ENCODE results near the gene RGS19. TPM values are rescaled to one million over a fixed set of nuclear protein-coding genes. Genes with fewer than 3 reads are reported as not detected.

Gene RGS19
- total and polyA plus RNA-seq, 9 donors, result 4.9 to 10.4 (median 7.2) TPM

DNA sequence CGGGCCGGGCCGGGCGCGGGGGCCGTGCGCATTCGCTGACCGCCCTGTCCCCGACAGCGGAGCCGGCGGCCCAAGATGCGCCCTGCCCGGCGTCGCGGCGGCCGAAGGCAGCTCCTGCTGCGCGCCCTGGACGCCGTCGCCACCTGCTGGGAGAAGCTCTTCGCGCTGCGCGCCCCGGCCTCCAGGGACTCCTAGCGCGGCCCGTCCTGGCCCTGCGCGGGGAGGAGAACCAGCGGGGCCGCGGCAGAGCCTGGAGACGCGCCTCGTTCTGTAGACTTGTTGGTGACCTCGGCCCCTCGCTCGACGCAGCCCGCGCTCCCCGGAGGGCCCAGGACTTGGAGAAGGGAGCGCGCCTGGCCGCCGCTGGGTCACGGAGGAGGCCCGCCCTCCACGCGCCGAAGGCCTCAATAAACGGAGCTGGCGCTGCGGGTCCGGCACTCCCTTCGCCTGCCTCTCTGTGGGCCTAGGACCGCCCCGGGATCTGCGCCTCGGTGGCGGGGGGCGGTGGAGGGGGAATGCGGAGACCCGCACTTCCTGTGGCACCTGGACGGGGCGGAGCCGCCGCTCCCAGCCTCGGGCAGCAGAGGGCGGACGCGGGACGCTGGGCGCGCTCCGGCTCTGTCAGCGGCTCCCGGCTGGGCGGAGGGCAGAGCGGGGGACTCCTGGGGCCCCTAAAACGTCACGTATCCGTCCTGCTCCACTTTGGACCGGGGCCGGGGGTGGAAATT lies 40.6 kb downstream of the RGS19 start:
- Histone ChIP-seq H3K36me3 (ENCODE audit: control insufficient read depth, insufficient read depth, low read length) (peaks cover 14% of the 10 kb centered on the region), H3K27ac (ENCODE audit: low read length) (peak overlapping the region; percentile 65), H3K4me1 (ENCODE audit: control insufficient read depth, insufficient read depth, low read length) (peaks cover 46% of the 10 kb centered on the region), H3K27me3 (ENCODE audit: control insufficient read depth, insufficient read depth, low read length) (peaks cover 74% of the 10 kb centered on the region), H3K9me3 (replicated peaks; ENCODE audit: control insufficient read depth, low read depth, low read length) (no peaks in the 10 kb centered on the region), H3K4me3 (ENCODE audit: low read length) (peak overlapping the region; percentile 32)
- under 1% methylated on average over 82 of the region's 91 CpGs for WGBS (ENCODE audit: insufficient coverage)
- peak; percentile 77 for DNase-seq

- Histone ChIP-seq H3K27me3 (ENCODE audit: control insufficient read depth, insufficient read depth, low read length) (peaks cover 69% of the 10 kb centered on the region), H3K4me1 (ENCODE audit: control insufficient read depth, insufficient read depth, low read length) (peaks cover 46% of the 10 kb centered on the region), H3K27ac (ENCODE audit: low read length) (no peak overlapping the region), H3K9me3 (replicated peaks; ENCODE audit: control insufficient read depth, low read depth, low read length) (no peaks in the 10 kb centered on the region), H3K36me3 (ENCODE audit: control insufficient read depth, insufficient read depth, low read length) (peaks cover 18% of the 10 kb centered on the region), H3K4me3 (ENCODE audit: low read length) (peak overlapping the region; percentile 21)
- under 1% methylated on average over 29 of the region's 30 CpGs for WGBS (ENCODE audit: insufficient coverage)
- no peak for DNase-seq
Measured at GRCh38 chr20:64038224-64038564, 41.1 kb downstream of the RGS19 start.

- H3K4me1 ChIP-seq (ENCODE audit: control insufficient read depth, insufficient read depth, low read length), result peaks cover 46% of the 10 kb centered on the region
- peak overlapping the region; percentile 21 for H3K4me3 ChIP-seq (ENCODE audit: low read length)
- peaks cover 23% of the 10 kb centered on the region for H3K36me3 ChIP-seq (ENCODE audit: control insufficient read depth, insufficient read depth, low read length)
- H3K27ac ChIP-seq (ENCODE audit: low read length), result no peak overlapping the region
- no peaks in the 10 kb centered on the region for H3K9me3 ChIP-seq (replicated peaks; ENCODE audit: control insufficient read depth, low read depth, low read length)
- WGBS (ENCODE audit: insufficient coverage), result 6% methylated on average over 33 of the region's 36 CpGs
- H3K27me3 ChIP-seq (ENCODE audit: control insufficient read depth, insufficient read depth, low read length), result peaks cover 66% of the 10 kb centered on the region
- peak; percentile 9 for DNase-seq
Measured at GRCh38 chr20:64037498-64038213, 41.7 kb downstream of the RGS19 start.

- H3K27ac ChIP-seq (ENCODE audit: low read length), result no peak overlapping the region
- WGBS (ENCODE audit: insufficient coverage), result no CpG with 5 or more reads among the region's 3 CpGs
- DNase-seq, result peak; percentile 4
- peaks cover 62% of the 10 kb centered on the region for H3K27me3 ChIP-seq (ENCODE audit: control insufficient read depth, insufficient read depth, low read length)
- H3K4me3 ChIP-seq (ENCODE audit: low read length), result no peak overlapping the region
- peaks cover 28% of the 10 kb centered on the region for H3K36me3 ChIP-seq (ENCODE audit: control insufficient read depth, insufficient read depth, low read length)
- peaks cover 42% of the 10 kb centered on the region for H3K4me1 ChIP-seq (ENCODE audit: control insufficient read depth, insufficient read depth, low read length)
- H3K9me3 ChIP-seq (replicated peaks; ENCODE audit: control insufficient read depth, low read depth, low read length), result no peaks in the 10 kb centered on the region
Measured at GRCh38 chr20:64037199-64037497, 42.2 kb downstream of the RGS19 start.

GRCh38 chr20:64036346-64037198 lies 42.7 kb downstream of the RGS19 start:
- Histone ChIP-seq H3K27ac (ENCODE audit: low read length) (no peak overlapping the region), H3K27me3 (ENCODE audit: control insufficient read depth, insufficient read depth, low read length) (peaks cover 56% of the 10 kb centered on the region), H3K36me3 (ENCODE audit: control insufficient read depth, insufficient read depth, low read length) (peaks cover 34% of the 10 kb centered on the region), H3K9me3 (replicated peaks; ENCODE audit: control insufficient read depth, low read depth, low read length) (no peaks in the 10 kb centered on the region), H3K4me1 (ENCODE audit: control insufficient read depth, insufficient read depth, low read length) (peaks cover 37% of the 10 kb centered on the region), H3K4me3 (ENCODE audit: low read length) (no peak overlapping the region)
- DNase-seq, result peak; percentile 16
- WGBS (ENCODE audit: insufficient coverage), result 39% methylated on average over 11 of the region's 17 CpGs

DNA sequence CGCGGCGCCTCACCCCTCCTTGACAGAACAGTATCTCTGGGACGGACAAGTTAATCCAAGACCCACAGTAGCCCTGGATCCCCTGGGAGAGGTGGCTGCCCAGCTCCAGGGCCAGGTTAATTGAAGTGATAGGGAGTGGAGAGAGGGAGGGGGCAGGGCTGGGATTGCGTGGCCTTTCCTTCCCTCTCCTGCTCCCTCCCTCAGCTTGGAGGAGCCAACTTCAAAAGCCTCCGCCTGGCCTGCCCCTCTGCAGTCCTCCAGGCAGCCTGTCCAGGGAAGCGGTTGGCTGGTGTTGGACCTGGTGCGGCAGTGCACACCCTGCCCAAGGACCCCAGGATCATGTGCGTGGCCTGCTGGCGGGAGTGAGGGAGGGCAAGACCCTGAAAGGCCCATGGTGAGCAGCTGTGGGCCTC lies 43.4 kb downstream of the RGS19 start, which contains the start of gene C20orf204:
Gene C20orf204, plus strand, starts transcription at position 250 of the 413 bp plus-strand sequence. Its CDS starts 142 bp downstream, at position 392.
- Histone ChIP-seq H3K4me3 (ENCODE audit: low read length) (no peak within 1 kb of the TSS), H3K4me1 (ENCODE audit: control insufficient read depth, insufficient read depth, low read length) (peaks cover 31% of the 10 kb centered on the region), H3K27me3 (ENCODE audit: control insufficient read depth, insufficient read depth, low read length) (peaks cover 49% of the 10 kb centered on the region), H3K36me3 (ENCODE audit: control insufficient read depth, insufficient read depth, low read length) (peaks cover 37% of the 10 kb centered on the region), H3K9me3 (replicated peaks; ENCODE audit: control insufficient read depth, low read depth, low read length) (no peaks in the 10 kb centered on the region), H3K27ac (ENCODE audit: low read length) (no peak within 1 kb of the TSS)
- peak; percentile 7 for DNase-seq
- no CpG with 5 or more reads among the region's 10 CpGs for WGBS (ENCODE audit: insufficient coverage)

DNA sequence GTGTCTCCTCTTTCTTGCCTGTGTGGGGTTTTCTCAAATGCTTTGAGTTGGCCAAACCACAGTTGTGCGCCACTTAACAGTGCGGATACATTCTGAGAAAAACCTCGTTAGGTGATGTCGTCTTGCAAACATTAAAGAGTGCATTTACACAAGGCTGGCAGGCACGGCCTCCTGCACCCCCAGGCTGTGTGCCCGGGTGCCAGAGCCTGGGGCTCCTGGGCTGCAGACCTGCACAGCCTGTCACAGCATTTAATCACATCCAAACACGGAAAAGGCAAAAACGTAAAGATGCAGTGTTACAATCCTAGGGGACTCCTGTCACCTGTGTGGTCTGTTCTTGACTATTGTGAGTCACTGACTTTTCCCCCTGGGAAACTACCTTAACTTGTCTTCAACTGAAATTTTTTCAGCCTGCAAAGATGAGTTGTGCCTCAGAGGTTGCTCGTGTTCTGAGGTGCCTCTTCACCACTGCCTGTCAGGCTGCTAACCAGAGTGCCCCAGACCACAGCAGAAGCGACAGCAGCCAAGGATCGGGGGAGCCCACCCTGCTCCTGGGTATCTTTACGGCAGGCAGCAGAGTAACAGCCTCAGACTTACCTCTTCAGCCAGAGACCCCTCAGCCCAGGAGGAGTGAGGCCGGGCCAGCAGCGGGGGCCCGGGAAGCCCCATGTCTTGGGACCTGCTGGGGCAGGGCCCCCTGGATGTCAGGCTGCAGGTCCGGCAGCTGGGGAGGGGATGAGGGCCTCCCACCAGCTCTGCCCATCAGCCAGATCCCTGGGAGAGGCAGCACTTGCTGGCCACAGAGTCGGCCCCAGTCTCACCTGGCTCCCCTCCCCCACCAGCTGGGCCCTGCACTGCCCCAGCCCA lies 44.0 kb downstream of the RGS19 start:
- WGBS (ENCODE audit: insufficient coverage), result 88% methylated on average over 9 of the region's 17 CpGs
- no peak overlapping the region for H3K4me3 ChIP-seq (ENCODE audit: low read length)
- no peak overlapping the region for H3K27ac ChIP-seq (ENCODE audit: low read length)
- no peak for DNase-seq
- H3K9me3 ChIP-seq (replicated peaks; ENCODE audit: control insufficient read depth, low read depth, low read length), result no peaks in the 10 kb centered on the region
- H3K27me3 ChIP-seq (ENCODE audit: control insufficient read depth, insufficient read depth, low read length), result peaks cover 43% of the 10 kb centered on the region
- H3K36me3 ChIP-seq (ENCODE audit: control insufficient read depth, insufficient read depth, low read length), result peaks cover 43% of the 10 kb centered on the region
- H3K4me1 ChIP-seq (ENCODE audit: control insufficient read depth, insufficient read depth, low read length), result peaks cover 25% of the 10 kb centered on the region

DNA sequence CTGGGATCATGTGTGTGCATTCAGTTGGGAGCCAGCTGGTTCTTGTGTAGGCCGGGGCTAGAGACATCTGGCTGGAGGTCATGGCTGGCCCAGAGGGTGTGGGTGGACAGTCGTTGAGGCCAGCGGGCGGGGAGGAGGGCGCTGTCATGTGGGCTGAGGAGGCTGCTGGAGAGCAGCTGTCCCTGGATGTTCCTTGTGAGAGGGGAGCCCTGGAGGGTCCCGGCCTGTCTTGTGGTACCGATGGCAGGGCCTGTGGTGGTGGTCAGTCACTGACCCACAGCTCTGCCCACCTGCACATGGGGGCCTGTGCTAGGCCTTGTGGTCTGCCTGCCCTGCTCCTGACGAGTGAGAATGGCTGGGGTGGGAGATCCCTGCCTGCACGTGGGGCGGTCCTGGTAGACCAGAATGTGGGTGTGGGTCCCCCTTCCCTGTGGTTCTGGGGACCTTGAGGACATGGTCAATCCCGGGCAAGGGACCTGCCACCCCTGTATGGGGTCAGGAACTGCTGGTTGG lies 45.3 kb downstream of the RGS19 start:
- no peak overlapping the region for H3K4me3 ChIP-seq (ENCODE audit: low read length)
- peak; percentile 34 for DNase-seq
- peaks cover 14% of the 10 kb centered on the region for H3K4me1 ChIP-seq (ENCODE audit: control insufficient read depth, insufficient read depth, low read length)
- peaks cover 55% of the 10 kb centered on the region for H3K36me3 ChIP-seq (ENCODE audit: control insufficient read depth, insufficient read depth, low read length)
- no peak overlapping the region for H3K27ac ChIP-seq (ENCODE audit: low read length)
- H3K9me3 ChIP-seq (replicated peaks; ENCODE audit: control insufficient read depth, low read depth, low read length), result no peaks in the 10 kb centered on the region
- H3K27me3 ChIP-seq (ENCODE audit: control insufficient read depth, insufficient read depth, low read length), result peaks cover 30% of the 10 kb centered on the region
- WGBS (ENCODE audit: insufficient coverage), result 67% methylated on average over 11 of the region's 11 CpGs
